ENCODE data around the gene PABPC5. TPM values are rescaled to one million over a fixed set of nuclear protein-coding genes. Genes with fewer than 3 reads are reported as not detected.
A peak's percentile ranks its signal among the peaks of the same experiment; 100 is the strongest.

The PABPC5 gene
- total RNA-seq, 1 donor from 2014 or later = 5.2 TPM

GRCh38 chrX:91435395-91435794 lies 756 bp downstream of the PABPC5 start:
- no peaks in the 10 kb centered on the region for H3F3A ChIP-seq (ENCODE audit: low read depth)
- Mint-ChIP-seq H3K9me3 (no peaks in the 10 kb centered on the region), H3K4me3 (peak overlapping the region; percentile 93), H3K27me3 (ENCODE audit: insufficient read depth, low read depth) (no peaks in the 10 kb centered on the region), H3K27ac (peak overlapping the region; percentile 97), H3K4me1 (peaks cover 18% of the 10 kb centered on the region), H3K36me3 (peaks cover 2% of the 10 kb centered on the region)
- H3K27me3 ChIP-seq = no peaks in the 10 kb centered on the region
- H3K4me2 ChIP-seq = peak overlapping the region; percentile 76
- H4K20me1 ChIP-seq (ENCODE audit: low read depth) = no peaks in the 10 kb centered on the region
- peak; percentile 8 for DNase-seq (ENCODE audit: low spot score)
- no peaks in the 10 kb centered on the region for H3K79me2 ChIP-seq (ENCODE audit: low read depth)
- H3K27ac ChIP-seq = no peak overlapping the region
- H3K9ac ChIP-seq = no peak overlapping the region
- peak overlapping the region; percentile 80 for H2AFZ ChIP-seq (replicated peaks)
- H3K4me1 ChIP-seq = no peaks in the 10 kb centered on the region
- no peaks in the 10 kb centered on the region for H3K36me3 ChIP-seq
- TF ChIP-seq EZH2 (IDR thresholded peaks at IDR 0.05) = no peak
- no peak for TF ChIP-seq EZH2phosphoT487 (IDR thresholded peaks at IDR 0.05)
- TF ChIP-seq, protein P1, sequence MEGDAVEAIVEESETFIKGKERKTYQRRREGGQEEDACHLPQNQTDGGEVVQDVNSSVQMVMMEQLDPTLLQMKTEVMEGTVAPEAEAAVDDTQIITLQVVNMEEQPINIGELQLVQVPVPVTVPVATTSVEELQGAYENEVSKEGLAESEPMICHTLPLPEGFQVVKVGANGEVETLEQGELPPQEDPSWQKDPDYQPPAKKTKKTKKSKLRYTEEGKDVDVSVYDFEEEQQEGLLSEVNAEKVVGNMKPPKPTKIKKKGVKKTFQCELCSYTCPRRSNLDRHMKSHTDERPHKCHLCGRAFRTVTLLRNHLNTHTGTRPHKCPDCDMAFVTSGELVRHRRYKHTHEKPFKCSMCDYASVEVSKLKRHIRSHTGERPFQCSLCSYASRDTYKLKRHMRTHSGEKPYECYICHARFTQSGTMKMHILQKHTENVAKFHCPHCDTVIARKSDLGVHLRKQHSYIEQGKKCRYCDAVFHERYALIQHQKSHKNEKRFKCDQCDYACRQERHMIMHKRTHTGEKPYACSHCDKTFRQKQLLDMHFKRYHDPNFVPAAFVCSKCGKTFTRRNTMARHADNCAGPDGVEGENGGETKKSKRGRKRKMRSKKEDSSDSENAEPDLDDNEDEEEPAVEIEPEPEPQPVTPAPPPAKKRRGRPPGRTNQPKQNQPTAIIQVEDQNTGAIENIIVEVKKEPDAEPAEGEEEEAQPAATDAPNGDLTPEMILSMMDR (IDR thresholded peaks at IDR 0.05) = no peak
- no peaks in the 10 kb centered on the region for H3K9me3 ChIP-seq (ENCODE audit: low read depth)
- H3K4me3 ChIP-seq = peak overlapping the region; percentile 54

Small RNA genes lying within 50 kb of the gene (small RNA-seq; reads per million reads assigned to genes)
- gene AL662874.1 = not detected

All from neural progenitor cell (in vitro differentiated cells).